ENCODE results near the gene PARD3B.

Gene PARD3B

DNA sequence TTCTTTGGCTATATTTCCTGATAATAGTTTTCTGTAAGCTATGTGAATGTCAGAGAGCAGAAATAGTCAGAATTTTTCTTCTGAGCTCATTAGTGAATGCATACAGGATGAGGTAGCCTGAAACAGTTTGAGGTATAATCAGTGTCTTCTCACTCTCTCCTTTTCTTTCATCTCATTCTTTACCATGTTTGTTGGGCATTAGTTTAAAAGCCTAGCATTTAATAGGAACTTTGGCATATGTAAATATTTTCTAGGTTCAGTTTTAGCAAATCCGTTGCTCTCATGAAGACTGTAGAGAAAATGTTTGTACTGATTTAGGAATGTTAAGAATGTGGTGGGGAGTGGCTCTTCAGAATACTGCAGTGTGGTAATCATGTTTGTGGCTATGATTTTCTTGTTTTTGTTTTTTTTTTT lies 119.4 kb downstream of the PARD3B start:
- no peak for DNase-seq

DNA sequence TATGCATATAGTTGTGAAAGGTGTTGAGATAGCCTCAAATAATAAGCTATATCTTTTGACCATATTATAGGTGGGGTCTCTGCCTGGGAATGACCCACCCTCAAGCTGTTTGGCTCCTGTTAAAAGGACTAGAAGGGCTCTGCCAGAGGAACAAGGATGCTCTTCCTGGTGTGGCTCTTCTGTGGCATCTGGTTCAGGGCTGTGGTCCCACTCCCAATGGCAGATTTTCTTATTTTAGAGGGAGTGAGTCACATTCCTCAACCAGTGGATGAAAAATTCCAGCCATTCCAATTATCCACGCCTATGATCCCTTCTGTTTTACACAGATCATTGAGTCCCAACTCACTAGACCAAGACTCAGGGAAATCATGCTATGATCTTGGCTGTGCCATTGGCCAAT lies 119.9 kb downstream of the PARD3B start:
- no peak for DNase-seq

- DNase-seq = no peak
These were observed 120.5 kb downstream of the PARD3B start for GRCh38 chr2:204665771-204666170.

GRCh38 chr2:204667990-204668389 lies 122.7 kb downstream of the PARD3B start:
- DNase-seq = no peak

GRCh38 chr2:204669382-204669781 lies 124.1 kb downstream of the PARD3B start:
- DNase-seq = no peak

- DNase-seq = no peak
These were observed 124.8 kb downstream of the PARD3B start for GRCh38 chr2:204670124-204670523.

- no peak for DNase-seq
These were observed 125.5 kb downstream of the PARD3B start for GRCh38 chr2:204670756-204671155.

- no peak for DNase-seq
These were observed 127.5 kb downstream of the PARD3B start for GRCh38 chr2:204672772-204673171.

GRCh38 chr2:204673877-204674276 lies 128.6 kb downstream of the PARD3B start:
- DNase-seq = no peak

GRCh38 chr2:204678031-204678430 lies 132.8 kb downstream of the PARD3B start:
- no peak for DNase-seq

- DNase-seq = no peak
These were observed 135.3 kb downstream of the PARD3B start for GRCh38 chr2:204680576-204680975.

DNA sequence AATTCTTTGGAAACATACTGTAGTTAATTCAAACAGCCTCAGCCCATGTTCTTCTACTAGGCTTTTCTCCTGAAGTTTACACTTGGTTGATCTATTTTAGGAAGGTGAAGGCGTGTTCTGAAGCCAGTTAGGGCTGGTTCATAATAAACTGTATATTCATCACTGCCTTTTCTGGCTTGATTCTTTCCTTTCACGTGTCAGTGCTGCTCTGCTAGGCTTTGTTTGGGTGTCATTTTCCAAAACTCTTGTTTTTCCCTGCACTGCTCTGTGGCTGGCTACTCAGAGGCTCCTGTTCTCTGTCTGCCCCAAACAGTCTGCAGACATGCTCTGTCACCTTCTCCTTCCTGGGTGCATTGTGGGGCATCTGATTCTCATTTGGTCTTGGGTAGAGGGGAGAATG lies 136.1 kb downstream of the PARD3B start:
- no peak for DNase-seq

DNA sequence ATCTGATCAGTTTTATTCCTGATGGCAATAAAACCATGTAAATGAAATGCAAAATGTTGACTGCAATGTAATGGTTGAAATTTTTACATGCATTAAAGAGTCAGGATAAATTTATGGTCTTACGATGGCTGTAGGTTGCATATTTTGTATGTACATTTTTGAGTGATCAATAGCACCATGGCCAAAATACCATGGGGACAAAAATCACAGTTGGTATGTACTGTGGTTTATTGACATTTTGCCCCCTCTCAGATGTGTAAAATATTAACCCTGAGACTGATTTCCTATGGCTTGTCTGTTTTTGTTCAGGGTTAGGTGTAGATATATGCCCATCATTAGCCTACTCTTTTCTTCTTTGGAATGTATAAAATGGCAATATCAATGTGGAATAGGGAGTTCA lies 138.1 kb downstream of the PARD3B start:
- DNase-seq = no peak

GRCh38 chr2:204686406-204686805 lies 141.1 kb downstream of the PARD3B start:
- DNase-seq = no peak

- no peak for DNase-seq
These were observed 142.5 kb downstream of the PARD3B start for GRCh38 chr2:204687776-204688175.

DNA sequence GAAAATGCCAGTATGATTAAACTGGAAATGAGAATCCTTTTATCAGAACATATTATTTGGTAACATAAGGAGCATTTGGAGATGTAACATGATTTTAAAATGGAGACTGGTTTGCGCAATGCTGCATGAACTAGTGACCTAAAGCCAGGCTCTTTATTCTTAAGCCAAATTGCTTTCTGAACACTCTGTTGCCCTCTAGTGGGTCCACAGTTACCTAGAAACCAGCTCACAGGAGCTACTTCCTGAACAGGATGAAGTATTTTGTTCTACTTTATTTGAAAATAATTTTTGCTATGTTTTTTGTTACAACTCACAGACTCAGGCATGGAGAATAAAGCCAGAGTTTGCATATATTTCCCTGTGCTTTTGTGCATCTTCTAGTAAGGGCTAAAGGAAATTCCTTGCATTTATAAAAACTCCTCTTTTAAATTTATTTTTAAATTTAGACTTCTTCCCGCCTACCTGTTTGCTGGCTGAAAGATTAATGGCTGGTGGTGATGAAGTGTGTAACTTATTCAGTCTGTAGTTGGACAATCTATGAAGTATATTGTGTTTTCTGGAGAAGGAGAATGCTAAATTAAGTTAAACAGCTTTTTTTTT lies 146.7 kb downstream of the PARD3B start:
- DNase-seq = peak; percentile 61

DNA sequence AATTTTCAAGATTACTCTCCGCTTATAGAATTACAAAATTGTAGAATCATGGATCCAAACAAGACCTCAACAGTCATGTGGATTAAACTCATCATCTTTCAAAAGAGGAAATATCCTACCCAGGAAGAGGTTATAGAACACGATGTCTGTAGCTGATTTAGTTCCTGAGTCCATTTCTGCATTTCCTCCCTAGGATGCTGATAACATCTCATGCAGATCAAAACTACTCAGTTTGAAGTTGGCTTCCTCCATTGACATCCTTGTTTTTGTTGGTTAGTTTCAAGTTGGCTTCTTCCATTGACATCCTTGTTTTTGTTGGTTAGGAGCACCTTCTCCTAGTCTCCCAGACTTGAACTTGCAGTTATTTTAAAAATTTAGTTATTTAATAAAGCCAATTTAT lies 147.5 kb downstream of the PARD3B start:
- no peak for DNase-seq

DNA sequence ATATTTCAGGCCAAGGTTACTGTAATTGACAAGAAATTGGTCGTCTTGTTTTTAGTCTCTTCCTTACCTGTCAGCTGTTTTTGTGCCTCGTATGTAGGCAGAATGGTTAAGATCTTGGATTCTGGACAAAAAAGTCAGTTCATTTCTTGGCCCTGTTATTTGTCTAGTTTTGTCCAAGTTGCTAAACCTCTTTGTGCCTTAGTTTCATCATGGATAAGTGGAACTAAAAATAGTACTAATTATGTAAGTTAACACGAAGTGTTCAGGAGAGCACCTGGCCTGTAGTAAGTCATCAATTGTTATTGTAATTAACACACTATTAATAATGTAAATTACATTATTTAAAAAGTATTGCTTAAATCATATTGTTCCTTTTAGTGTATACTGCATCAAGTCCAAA lies 148.0 kb downstream of the PARD3B start:
- DNase-seq = no peak

- DNase-seq = no peak
These were observed 150.2 kb downstream of the PARD3B start for GRCh38 chr2:204695506-204695905.

DNA sequence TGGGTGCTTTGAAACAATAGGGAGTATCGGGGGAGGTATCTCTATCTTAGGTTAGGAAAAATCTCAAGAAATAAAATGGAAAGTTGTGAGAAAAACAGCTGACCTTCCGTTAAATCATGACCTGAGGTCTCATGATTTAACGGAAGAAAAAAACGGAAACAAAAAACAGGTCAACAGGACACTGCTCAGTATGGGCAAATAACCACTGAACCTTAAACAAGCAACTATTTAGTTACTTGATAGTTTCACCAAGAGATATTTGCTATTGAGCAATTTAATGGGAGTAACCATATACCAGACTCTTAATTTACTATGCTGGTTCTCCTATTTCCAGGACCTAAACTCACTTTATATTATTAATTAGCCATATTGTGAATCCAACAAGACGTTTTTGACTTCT lies 150.8 kb downstream of the PARD3B start:
- DNase-seq = no peak

DNA sequence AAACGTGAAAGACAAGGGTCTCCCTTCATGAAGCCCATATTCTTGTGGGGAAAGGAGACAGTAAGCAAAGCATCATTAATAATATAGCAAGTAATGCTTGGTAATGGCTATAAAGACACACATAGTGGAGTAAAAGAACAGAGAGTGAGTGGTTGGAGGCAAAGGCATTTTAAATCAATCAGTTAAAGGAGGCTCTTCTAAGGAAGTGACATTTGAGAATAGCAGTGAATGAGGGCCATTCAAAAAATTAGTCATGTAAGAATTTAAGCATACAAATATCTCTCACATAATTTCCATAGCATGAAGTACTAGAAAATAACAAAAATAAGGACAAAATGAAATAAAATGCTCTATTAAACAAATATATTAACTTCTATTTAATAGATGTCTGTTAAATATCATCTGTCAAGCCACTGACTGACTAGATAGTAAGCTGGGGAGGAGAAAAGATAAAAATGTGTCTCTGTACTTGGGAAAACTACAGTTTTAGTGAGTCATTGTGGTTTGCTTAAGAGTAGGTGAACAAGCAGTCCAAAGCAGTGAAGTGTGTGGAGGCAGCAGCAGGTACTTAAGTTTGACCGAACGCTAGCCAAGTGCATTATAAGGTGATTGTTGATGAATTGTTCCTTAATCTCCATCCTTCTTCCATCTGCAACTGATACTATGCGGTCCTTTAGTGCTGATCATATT lies 160.1 kb downstream of the PARD3B start:
- no peak for DNase-seq

- no peak for DNase-seq
These were observed 161.7 kb downstream of the PARD3B start for GRCh38 chr2:204706939-204707338.

DNA sequence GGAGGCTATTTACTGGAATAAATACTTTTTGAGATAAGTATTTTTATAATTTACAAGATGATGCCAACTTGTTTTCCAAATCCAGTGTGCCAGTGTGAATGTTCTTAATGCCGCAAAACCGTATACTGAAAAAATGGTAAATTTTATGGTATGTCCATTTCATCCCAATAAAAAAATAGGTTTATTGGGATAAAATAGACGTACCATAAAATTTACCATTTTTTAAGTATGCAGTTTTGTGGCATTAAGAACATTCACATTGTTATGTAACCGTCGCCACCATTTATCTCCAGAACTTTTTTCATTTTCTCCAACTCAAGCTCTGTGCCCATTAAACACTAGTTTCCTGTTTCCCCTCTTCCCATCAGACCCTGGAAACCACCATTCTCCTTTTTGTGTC lies 167.9 kb downstream of the PARD3B start:
- DNase-seq = no peak

- no peak for DNase-seq
These were observed 170.1 kb downstream of the PARD3B start for GRCh38 chr2:204715361-204715760.

- no peak for DNase-seq
These were observed 172.3 kb downstream of the PARD3B start for GRCh38 chr2:204717591-204717990.

Measured in NCI-H1694 treated with DMSO at 0.1 percent for 48 hours (cell line).